Measurements from ENCODE around the gene SLFN11.

DNA sequence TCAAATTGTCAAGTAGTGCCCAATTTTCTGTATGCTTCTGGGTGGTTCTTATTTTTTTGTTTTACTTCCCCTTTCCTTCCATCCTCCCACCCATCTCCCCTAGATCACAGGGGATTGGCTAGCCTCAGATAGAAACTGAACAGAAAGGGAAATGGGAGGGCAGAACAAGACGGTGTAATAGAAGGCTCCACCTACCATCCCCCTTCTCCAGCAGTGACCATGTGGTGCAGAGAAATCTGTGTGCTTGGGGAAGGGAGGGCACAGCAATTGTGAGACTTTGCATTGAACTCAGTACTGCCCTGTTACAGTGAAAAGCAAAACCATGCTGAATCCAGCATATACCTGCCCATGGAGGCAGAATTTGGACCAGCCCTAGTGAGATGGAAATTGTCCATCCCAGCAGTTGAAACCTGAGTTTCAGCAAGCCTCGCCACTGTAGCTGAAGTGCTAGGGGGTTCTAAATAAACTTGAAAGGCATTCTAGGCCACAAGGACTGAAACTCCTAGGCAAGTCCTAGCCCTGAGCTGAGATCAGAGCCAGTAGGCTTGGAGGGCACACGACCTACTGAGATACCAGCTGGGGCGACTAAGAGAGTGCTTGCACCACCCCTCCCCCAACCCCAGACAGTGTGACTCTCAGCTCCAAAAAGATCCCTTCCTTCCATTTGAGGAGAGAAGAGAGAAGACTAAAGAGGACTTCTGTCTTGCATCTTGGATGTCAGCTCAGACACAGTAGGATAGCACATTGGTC, 5.2 kb downstream of the SLFN11 start:
- TF ChIP-seq ZNF114 (CRISPR knock-in tag; IDR thresholded peaks at IDR 0.05) (no peak), NANOG (IDR thresholded peaks at IDR 0.05; ENCODE audit: borderline replicate concordance) (no peak), POLR2AphosphoS5 (IDR thresholded peaks at IDR 0.05; ENCODE audit: low read depth) (no peak), EZH2phosphoT487 (IDR thresholded peaks at IDR 0.05; ENCODE audit: unreplicated experiment) (no peak)
- TF ChIP-seq, protein P1, sequence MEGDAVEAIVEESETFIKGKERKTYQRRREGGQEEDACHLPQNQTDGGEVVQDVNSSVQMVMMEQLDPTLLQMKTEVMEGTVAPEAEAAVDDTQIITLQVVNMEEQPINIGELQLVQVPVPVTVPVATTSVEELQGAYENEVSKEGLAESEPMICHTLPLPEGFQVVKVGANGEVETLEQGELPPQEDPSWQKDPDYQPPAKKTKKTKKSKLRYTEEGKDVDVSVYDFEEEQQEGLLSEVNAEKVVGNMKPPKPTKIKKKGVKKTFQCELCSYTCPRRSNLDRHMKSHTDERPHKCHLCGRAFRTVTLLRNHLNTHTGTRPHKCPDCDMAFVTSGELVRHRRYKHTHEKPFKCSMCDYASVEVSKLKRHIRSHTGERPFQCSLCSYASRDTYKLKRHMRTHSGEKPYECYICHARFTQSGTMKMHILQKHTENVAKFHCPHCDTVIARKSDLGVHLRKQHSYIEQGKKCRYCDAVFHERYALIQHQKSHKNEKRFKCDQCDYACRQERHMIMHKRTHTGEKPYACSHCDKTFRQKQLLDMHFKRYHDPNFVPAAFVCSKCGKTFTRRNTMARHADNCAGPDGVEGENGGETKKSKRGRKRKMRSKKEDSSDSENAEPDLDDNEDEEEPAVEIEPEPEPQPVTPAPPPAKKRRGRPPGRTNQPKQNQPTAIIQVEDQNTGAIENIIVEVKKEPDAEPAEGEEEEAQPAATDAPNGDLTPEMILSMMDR (conservative IDR thresholded peaks at IDR 0.05; ENCODE audit: low read depth in 2 of 2) = no peak
- TF ChIP-seq, protein P2, sequence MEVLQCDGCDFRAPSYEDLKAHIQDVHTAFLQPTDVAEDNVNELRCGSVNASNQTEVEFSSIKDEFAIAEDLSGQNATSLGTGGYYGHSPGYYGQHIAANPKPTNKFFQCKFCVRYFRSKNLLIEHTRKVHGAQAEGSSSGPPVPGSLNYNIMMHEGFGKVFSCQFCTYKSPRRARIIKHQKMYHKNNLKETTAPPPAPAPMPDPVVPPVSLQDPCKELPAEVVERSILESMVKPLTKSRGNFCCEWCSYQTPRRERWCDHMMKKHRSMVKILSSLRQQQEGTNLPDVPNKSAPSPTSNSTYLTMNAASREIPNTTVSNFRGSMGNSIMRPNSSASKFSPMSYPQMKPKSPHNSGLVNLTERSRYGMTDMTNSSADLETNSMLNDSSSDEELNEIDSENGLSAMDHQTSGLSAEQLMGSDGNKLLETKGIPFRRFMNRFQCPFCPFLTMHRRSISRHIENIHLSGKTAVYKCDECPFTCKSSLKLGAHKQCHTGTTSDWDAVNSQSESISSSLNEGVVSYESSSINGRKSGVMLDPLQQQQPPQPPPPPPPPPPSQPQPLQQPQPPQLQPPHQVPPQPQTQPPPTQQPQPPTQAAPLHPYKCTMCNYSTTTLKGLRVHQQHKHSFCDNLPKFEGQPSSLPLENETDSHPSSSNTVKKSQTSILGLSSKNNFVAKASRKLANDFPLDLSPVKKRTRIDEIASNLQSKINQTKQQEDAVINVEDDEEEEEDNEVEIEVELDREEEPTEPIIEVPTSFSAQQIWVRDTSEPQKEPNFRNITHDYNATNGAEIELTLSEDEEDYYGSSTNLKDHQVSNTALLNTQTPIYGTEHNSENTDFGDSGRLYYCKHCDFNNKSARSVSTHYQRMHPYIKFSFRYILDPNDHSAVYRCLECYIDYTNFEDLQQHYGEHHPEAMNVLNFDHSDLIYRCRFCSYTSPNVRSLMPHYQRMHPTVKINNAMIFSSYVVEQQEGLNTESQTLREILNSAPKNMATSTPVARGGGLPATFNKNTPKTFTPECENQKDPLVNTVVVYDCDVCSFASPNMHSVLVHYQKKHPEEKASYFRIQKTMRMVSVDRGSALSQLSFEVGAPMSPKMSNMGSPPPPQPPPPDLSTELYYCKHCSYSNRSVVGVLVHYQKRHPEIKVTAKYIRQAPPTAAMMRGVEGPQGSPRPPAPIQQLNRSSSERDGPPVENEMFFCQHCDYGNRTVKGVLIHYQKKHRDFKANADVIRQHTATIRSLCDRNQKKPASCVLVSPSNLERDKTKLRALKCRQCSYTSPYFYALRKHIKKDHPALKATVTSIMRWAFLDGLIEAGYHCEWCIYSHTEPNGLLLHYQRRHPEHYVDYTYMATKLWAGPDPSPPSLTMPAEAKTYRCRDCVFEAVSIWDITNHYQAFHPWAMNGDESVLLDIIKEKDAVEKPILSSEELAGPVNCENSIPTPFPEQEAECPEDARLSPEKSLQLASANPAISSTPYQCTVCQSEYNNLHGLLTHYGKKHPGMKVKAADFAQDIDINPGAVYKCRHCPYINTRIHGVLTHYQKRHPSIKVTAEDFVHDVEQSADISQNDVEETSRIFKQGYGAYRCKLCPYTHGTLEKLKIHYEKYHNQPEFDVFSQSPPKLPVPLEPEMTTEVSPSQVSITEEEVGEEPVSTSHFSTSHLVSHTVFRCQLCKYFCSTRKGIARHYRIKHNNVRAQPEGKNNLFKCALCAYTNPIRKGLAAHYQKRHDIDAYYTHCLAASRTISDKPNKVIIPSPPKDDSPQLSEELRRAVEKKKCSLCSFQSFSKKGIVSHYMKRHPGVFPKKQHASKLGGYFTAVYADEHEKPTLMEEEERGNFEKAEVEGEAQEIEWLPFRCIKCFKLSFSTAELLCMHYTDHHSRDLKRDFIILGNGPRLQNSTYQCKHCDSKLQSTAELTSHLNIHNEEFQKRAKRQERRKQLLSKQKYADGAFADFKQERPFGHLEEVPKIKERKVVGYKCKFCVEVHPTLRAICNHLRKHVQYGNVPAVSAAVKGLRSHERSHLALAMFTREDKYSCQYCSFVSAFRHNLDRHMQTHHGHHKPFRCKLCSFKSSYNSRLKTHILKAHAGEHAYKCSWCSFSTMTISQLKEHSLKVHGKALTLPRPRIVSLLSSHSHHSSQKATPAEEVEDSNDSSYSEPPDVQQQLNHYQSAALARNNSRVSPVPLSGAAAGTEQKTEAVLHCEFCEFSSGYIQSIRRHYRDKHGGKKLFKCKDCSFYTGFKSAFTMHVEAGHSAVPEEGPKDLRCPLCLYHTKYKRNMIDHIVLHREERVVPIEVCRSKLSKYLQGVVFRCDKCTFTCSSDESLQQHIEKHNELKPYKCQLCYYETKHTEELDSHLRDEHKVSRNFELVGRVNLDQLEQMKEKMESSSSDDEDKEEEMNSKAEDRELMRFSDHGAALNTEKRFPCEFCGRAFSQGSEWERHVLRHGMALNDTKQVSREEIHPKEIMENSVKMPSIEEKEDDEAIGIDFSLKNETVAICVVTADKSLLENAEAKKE (CRISPR knock-in tag; IDR thresholded peaks at IDR 0.05) = no peak

Data from GM23338 (cell line).